Measurements from ENCODE around the gene SLC45A2. TPM values are rescaled to one million over a fixed set of nuclear protein-coding genes. Genes with fewer than 3 reads are reported as not detected.

Gene SLC45A2
- total and polyA plus RNA-seq, 9 of the 15 experiments (the other 6 are each of a cell fraction or from before 2014, with no cell fraction given) = 0.03 to 0.29 (median 0.14) TPM; not detected in 4

GRCh38 chr5:34007621-34008600 lies 23.4 kb upstream of the SLC45A2 start, which contains the start of gene AMACR (continued):
- TF ChIP-seq UBTF (IDR thresholded peaks at IDR 0.05; ENCODE audit: borderline replicate concordance in 1 of 2, low read depth in 2 of 2, low read length in 2 of 2) (peak; percentile 98 to 99), ZNF174 (CRISPR knock-in tag; IDR thresholded peaks at IDR 0.05) (no peak), MYBL2 (IDR thresholded peaks at IDR 0.05; ENCODE audit: low read depth) (no peak), MYBL2 (CRISPR knock-in tag; IDR thresholded peaks at IDR 0.05; ENCODE audit: borderline replicate concordance) (no peak), MAZ (CRISPR knock-in tag; conservative IDR thresholded peaks at IDR 0.05 in 1 of 2, IDR thresholded peaks at IDR 0.05 in 1 of 2) (peak in 1 of 2 experiments; percentile 68), CREB5 (CRISPR knock-in tag; IDR thresholded peaks at IDR 0.05) (no peak), FOXK2 (conservative IDR thresholded peaks at IDR 0.05 in 1 of 2, IDR thresholded peaks at IDR 0.05 in 1 of 2; ENCODE audit: low read depth in 2 of 2) (peak; percentile 83 to 86; a peak in 3 of 4 replicates), HNRNPUL1 (IDR thresholded peaks at IDR 0.05; ENCODE audit: low read length) (no peak), ZNF311 (CRISPR knock-in tag; IDR thresholded peaks at IDR 0.05) (no peak), RNF219 (CRISPR knock-in tag; IDR thresholded peaks at IDR 0.05) (no peak), RBM17 (IDR thresholded peaks at IDR 0.05; ENCODE audit: borderline replicate concordance, low read depth, low read length) (no peak), NR2F6 (CRISPR knock-in tag; IDR thresholded peaks at IDR 0.05) (no peak), ADNP (tag; IDR thresholded peaks at IDR 0.05) (no peak), ZEB2 (IDR thresholded peaks at IDR 0.05) (no peak), NUFIP1 (IDR thresholded peaks at IDR 0.05; ENCODE audit: partially characterized antibody) (peak; percentile 24), NCOA6 (IDR thresholded peaks at IDR 0.05) (peak; percentile 86), XRCC4 (IDR thresholded peaks at IDR 0.05; ENCODE audit: extremely low read depth, insufficient read depth, insufficient read length) (no peak), TBL1XR1 (IDR thresholded peaks at IDR 0.05; ENCODE audit: low read length in 2 of 2) (no peak), MCM5 (IDR thresholded peaks at IDR 0.05; ENCODE audit: low read depth) (no peak)

Measured in K562 (cell line).